ENCODE results near the gene ATP8A1. TPM values are rescaled to one million over a fixed set of nuclear protein-coding genes. Genes with fewer than 3 reads are reported as not detected.
"Not testable (repeated sequence)": the region's sequence is repeated elsewhere in the genome, so short reads cannot be mapped to it uniquely, and the experiment has no call there.

Gene ATP8A1
- polyA plus RNA-seq, 1 experiment, result 0.20 TPM

GRCh38 chr4:42473071-42473684, 183.7 kb downstream of the ATP8A1 start:
- no peaks in the 10 kb centered on the region for H3K9me3 ChIP-seq (ENCODE audit: control insufficient read depth, insufficient read depth, low read length)
- H3K27me3 ChIP-seq (ENCODE audit: control insufficient read depth, insufficient read depth, low read length), result no peaks in the 10 kb centered on the region
- CTCF ChIA-PET, result interaction anchor here (0.7 kb wide), 1 partner anchor 57 kb away, joined by 5 read pairs; no protein-coding TSS in a partner anchor
- no peak overlapping the region for H3K27ac ChIP-seq (ENCODE audit: low read depth, low read length)
- DNase-seq (ENCODE audit: low read depth, low spot score), result no peak
- TF ChIP-seq CTCF (IDR thresholded peaks at IDR 0.05; ENCODE audit: low read depth, low read length), result no peak
- no peak overlapping the region for H3K4me3 ChIP-seq (ENCODE audit: low read depth, low read length)
- POLR2A ChIA-PET, result no interaction called here

- POLR2A ChIA-PET, result no interaction called here
- no peak for TF ChIP-seq CTCF (IDR thresholded peaks at IDR 0.05; ENCODE audit: low read depth, low read length)
These were observed 185.0 kb downstream of the ATP8A1 start for GRCh38 chr4:42471896-42472295.

GRCh38 chr4:42470023-42470422, 186.9 kb downstream of the ATP8A1 start:
- CTCF ChIA-PET, result no interaction called here
- POLR2A ChIA-PET, result no interaction called here

More at GRCh38 chr4:42471896-42472295, 185.0 kb downstream of the ATP8A1 start:
- no peak for DNase-seq (ENCODE audit: low read depth, low spot score)
- Histone ChIP-seq H3K27ac (ENCODE audit: low read depth, low read length) (no peak overlapping the region), H3K27me3 (ENCODE audit: control insufficient read depth, insufficient read depth, low read length) (no peaks in the 10 kb centered on the region), H3K4me3 (ENCODE audit: low read depth, low read length) (no peak overlapping the region), H3K9me3 (ENCODE audit: control insufficient read depth, insufficient read depth, low read length) (no peaks in the 10 kb centered on the region)
- CTCF ChIA-PET, result interaction anchor here (1.3 kb wide), 1 partner anchor 101 kb away, joined by 5 read pairs; no protein-coding TSS in a partner anchor

GRCh38 chr4:42467777-42468176, 189.1 kb downstream of the ATP8A1 start:
- H3K27me3 ChIP-seq (ENCODE audit: control insufficient read depth, insufficient read depth, low read length); H3K27ac ChIP-seq (ENCODE audit: low read depth, low read length); CTCF ChIA-PET; H3K4me3 ChIP-seq (ENCODE audit: low read depth, low read length); POLR2A ChIA-PET; DNase-seq (ENCODE audit: low read depth, low spot score); H3K9me3 ChIP-seq (ENCODE audit: control insufficient read depth, insufficient read depth, low read length): not testable (repeated sequence)

More at GRCh38 chr4:42470023-42470422, 186.9 kb downstream of the ATP8A1 start:
- no peak for DNase-seq (ENCODE audit: low read depth, low spot score)
- H3K4me3 ChIP-seq (ENCODE audit: low read depth, low read length), result no peak overlapping the region
- H3K27ac ChIP-seq (ENCODE audit: low read depth, low read length), result no peak overlapping the region
- no peaks in the 10 kb centered on the region for H3K9me3 ChIP-seq (ENCODE audit: control insufficient read depth, insufficient read depth, low read length)
- no peaks in the 10 kb centered on the region for H3K27me3 ChIP-seq (ENCODE audit: control insufficient read depth, insufficient read depth, low read length)
- TF ChIP-seq CTCF (IDR thresholded peaks at IDR 0.05; ENCODE audit: low read depth, low read length), result no peak

GRCh38 chr4:42466273-42466844, 190.5 kb downstream of the ATP8A1 start:
- H3K27ac ChIP-seq (ENCODE audit: low read depth, low read length), result no peak overlapping the region
- H3K4me3 ChIP-seq (ENCODE audit: low read depth, low read length), result no peak overlapping the region
- POLR2A ChIA-PET, result no interaction called here
- H3K27me3 ChIP-seq (ENCODE audit: control insufficient read depth, insufficient read depth, low read length), result no peaks in the 10 kb centered on the region
- DNase-seq (ENCODE audit: low read depth, low spot score), result no peak
- no peaks in the 10 kb centered on the region for H3K9me3 ChIP-seq (ENCODE audit: control insufficient read depth, insufficient read depth, low read length)
- TF ChIP-seq CTCF (IDR thresholded peaks at IDR 0.05; ENCODE audit: low read depth, low read length), result no peak
- CTCF ChIA-PET, result interaction anchor here (1.6 kb wide), 1 partner anchor 53 kb away, joined by 6 read pairs; no protein-coding TSS in a partner anchor

All from AG04450 (cell line).